Activated B cell treated with CpG ODN at 0.5 μM for 24 hours (primary cell): ENCODE data around the gene GPD2. TPM values are rescaled to one million over a fixed set of nuclear protein-coding genes. Genes with fewer than 3 reads are reported as not detected.
A peak's percentile ranks its signal among the peaks of the same experiment; 100 is the strongest.

Experiments
- ATAC-seq: fragments of 200-7000 bp; cut with Tn5 transposase; one replicate; pipeline ENCODE4 v1.10.0; 2021; ENCODE audit warnings: low read depth, mild to moderate bottlenecking, moderate library complexity
- CTCF ChIA-PET: fragments of 350-600 bp; sonication (Branson Sonifier 250); formaldehyde crosslinking; loops from one replicate; lab custom pipeline; 2021; ENCODE audit warnings: antibody characterized with exemption; lab: Charles Lee
- POLR2A ChIA-PET: fragments of 350-600 bp; sonication (Branson Sonifier 250); formaldehyde crosslinking; loops from one replicate; lab custom pipeline; 2021; ENCODE audit warnings: antibody characterized with exemption; lab: Charles Lee
- DNase-seq: peaks from one replicate; pipeline ENCODE4 v3.0.0; 2022
- H3K27ac Mint-ChIP-seq: one replicate; pipeline ENCODE4 v1.8.0; 2020; ENCODE audit warnings: mixed read lengths
- H3K27me3 Mint-ChIP-seq: one replicate; pipeline ENCODE4 v1.8.0; 2021; ENCODE audit warnings: mixed read lengths
- H3K36me3 Mint-ChIP-seq: one replicate; pipeline ENCODE4 v1.8.0; 2021; ENCODE audit warnings: low read depth, mixed read lengths
- H3K4me1 Mint-ChIP-seq: one replicate; pipeline ENCODE4 v1.8.0; 2021; ENCODE audit warnings: mixed read lengths
- H3K4me3 Mint-ChIP-seq: one replicate; pipeline ENCODE4 v1.8.0; 2020; ENCODE audit warnings: mild to moderate bottlenecking, mixed read lengths
- H3K9me3 Mint-ChIP-seq: one replicate; pipeline ENCODE4 v1.8.0; 2020; ENCODE audit warnings: mixed read lengths
- intact Hi-C: fragments of 100-400 bp; cut with micrococcal nuclease; formaldehyde crosslinking; loops from one replicate; pipeline ENCODE4 v1.15.1; 2024
- total RNA-seq: library from RNA; stranded (reverse); gene quantifications from 2 replicates; pipeline ENCODE4 v1.2.3, GENCODE V29; 2022
- TF ChIP-seq, protein P1 (sequence below): fragments of 200-600 bp; IDR thresholded peaks from one replicate; pipeline ENCODE4 v1.8.0; 2022; ENCODE audit warnings: antibody characterized with exemption, mild to moderate bottlenecking

Gene GPD2
- total RNA-seq, 1 donor from 2014 or later: 17.8 TPM

DNA sequence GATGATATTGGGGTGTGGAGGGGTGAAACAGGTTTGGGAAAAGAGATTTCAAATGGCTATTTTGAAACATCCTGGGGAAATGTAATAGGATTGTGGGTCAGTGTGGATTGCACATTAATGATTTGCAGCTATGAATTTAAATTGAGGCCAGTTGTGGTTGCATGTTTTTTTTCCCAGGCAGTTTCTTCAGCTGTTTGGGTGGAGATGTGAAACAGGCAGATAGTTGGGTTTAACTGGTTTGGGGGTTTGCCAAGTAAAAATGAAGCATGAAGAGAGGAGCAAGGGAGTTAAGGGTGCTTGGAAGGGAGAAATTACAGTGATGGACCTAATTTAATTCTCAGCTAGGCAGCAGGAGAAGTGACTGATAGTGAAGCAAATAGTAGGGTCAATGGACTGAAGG lies 16.8 kb downstream of the GPD2 start:
- CTCF ChIA-PET: no interaction called here

DNA sequence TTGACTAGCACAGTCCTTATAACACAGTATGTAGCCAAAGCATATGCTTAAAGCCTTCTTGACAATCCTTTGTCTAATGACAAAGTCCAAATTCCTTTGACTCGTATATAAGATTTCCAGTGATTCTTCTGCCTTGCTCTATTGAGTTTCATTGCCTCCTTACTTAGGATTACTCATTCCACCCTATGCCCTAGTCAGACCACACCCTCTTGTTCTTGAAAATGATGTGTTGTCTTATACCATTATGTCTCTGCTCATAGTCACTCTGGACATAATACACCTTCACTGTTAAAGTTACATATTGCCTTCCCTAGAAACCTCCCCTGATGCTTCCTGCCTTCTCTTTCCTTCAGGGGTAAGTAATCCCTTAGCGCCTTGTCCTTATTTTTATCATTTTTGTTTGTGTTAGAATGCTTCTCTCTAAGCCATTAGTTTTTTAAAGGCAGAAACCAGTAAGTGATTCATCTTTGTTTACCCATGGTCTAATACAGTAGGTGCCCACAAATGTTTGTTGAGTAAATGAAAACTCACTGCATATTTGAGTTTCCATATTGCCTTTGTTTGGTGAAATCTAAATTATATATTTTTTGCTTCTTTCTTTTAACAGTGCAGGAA lies 19.3 kb downstream of the GPD2 start:
- DNase-seq: no peak
- H3K27ac Mint-ChIP-seq: no peak overlapping the region
- TF ChIP-seq, protein P1, sequence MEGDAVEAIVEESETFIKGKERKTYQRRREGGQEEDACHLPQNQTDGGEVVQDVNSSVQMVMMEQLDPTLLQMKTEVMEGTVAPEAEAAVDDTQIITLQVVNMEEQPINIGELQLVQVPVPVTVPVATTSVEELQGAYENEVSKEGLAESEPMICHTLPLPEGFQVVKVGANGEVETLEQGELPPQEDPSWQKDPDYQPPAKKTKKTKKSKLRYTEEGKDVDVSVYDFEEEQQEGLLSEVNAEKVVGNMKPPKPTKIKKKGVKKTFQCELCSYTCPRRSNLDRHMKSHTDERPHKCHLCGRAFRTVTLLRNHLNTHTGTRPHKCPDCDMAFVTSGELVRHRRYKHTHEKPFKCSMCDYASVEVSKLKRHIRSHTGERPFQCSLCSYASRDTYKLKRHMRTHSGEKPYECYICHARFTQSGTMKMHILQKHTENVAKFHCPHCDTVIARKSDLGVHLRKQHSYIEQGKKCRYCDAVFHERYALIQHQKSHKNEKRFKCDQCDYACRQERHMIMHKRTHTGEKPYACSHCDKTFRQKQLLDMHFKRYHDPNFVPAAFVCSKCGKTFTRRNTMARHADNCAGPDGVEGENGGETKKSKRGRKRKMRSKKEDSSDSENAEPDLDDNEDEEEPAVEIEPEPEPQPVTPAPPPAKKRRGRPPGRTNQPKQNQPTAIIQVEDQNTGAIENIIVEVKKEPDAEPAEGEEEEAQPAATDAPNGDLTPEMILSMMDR: no peak
- POLR2A ChIA-PET: no interaction called here
- peaks cover 5% of the 10 kb centered on the region for H3K36me3 Mint-ChIP-seq
- intact Hi-C loops: loop anchor here (2.0 kb wide), 1 partner anchor 15 kb away; no protein-coding TSS in a partner anchor
- no peak overlapping the region for H3K4me3 Mint-ChIP-seq
- no peaks in the 10 kb centered on the region for H3K27me3 Mint-ChIP-seq
- no peaks in the 10 kb centered on the region for H3K9me3 Mint-ChIP-seq
- ATAC-seq: no peak
- CTCF ChIA-PET: no interaction called here
- H3K4me1 Mint-ChIP-seq: peaks cover 42% of the 10 kb centered on the region

More for the DNA sequence above, 16.8 kb downstream of the GPD2 start:
- H3K4me3 Mint-ChIP-seq: no peak overlapping the region
- POLR2A ChIA-PET: no interaction called here
- peaks cover 37% of the 10 kb centered on the region for H3K4me1 Mint-ChIP-seq
- H3K36me3 Mint-ChIP-seq: peaks cover 9% of the 10 kb centered on the region
- TF ChIP-seq, protein P1: no peak
- ATAC-seq (no peak), DNase-seq (no peak)
- intact Hi-C loops: no loop called here
- H3K27ac Mint-ChIP-seq: no peak overlapping the region
- H3K9me3 Mint-ChIP-seq: no peaks in the 10 kb centered on the region
- H3K27me3 Mint-ChIP-seq: no peaks in the 10 kb centered on the region

DNA sequence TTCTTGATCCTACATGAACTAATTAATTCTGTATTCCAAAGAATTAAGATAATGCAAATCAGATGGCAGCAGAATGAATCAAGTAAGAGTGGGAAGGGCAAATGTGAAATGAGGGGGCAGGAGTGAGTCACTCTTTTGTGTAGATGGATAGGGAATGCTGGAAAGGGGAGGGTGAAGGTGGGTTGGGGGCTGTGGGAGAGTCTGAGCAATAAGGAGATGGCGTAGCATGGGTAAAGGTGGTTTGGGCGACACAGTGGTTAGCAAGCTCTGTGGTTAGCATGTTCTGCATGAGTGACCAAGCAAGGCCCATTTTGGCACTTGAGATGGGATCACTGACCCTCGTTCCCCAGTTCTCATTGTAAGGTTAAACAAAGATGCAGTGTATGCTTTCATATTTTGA lies 20.4 kb downstream of the GPD2 start:
- CTCF ChIA-PET: no interaction called here
- TF ChIP-seq, protein P1: no peak
- intact Hi-C loops: no loop called here
- DNase-seq (no peak), ATAC-seq (peak; percentile 49)
- H3K36me3 Mint-ChIP-seq: peaks cover 5% of the 10 kb centered on the region
- no peaks in the 10 kb centered on the region for H3K27me3 Mint-ChIP-seq
- no peak overlapping the region for H3K4me3 Mint-ChIP-seq
- POLR2A ChIA-PET: no interaction called here
- no peak overlapping the region for H3K27ac Mint-ChIP-seq
- H3K4me1 Mint-ChIP-seq: peaks cover 42% of the 10 kb centered on the region
- H3K9me3 Mint-ChIP-seq: no peaks in the 10 kb centered on the region

GRCh38 chr2:156457523-156458517 lies 21.6 kb downstream of the GPD2 start:
- Mint-ChIP-seq H3K27ac (no peak overlapping the region), H3K4me1 (peaks cover 41% of the 10 kb centered on the region), H3K9me3 (no peaks in the 10 kb centered on the region), H3K27me3 (no peaks in the 10 kb centered on the region), H3K4me3 (no peak overlapping the region), H3K36me3 (peaks cover 2% of the 10 kb centered on the region)
- no peak for ATAC-seq
- TF ChIP-seq, protein P1: no peak
- intact Hi-C loops: no loop called here
- no peak for DNase-seq
- ChIA-PET CTCF (no interaction called here), POLR2A (no interaction called here)

- Mint-ChIP-seq H3K4me3 (no peak overlapping the region), H3K36me3 (no peaks in the 10 kb centered on the region), H3K27me3 (no peaks in the 10 kb centered on the region), H3K4me1 (peaks cover 34% of the 10 kb centered on the region), H3K9me3 (no peaks in the 10 kb centered on the region), H3K27ac (no peak overlapping the region)
- POLR2A ChIA-PET: no interaction called here
- TF ChIP-seq, protein P1: no peak
- intact Hi-C loops: no loop called here
- CTCF ChIA-PET: no interaction called here
- DNase-seq (no peak), ATAC-seq (no peak)
Measured at GRCh38 chr2:156459720-156460119, 23.5 kb downstream of the GPD2 start.
